Omental fat pad (tissue), 4 donors: Measurements from ENCODE around the gene CEP162. TPM values are rescaled to one million over a fixed set of nuclear protein-coding genes. Genes with fewer than 3 reads are reported as not detected.

ENCODE experiments used
- ATAC-seq: fragments of 150-250 bp; one replicate; pipeline ENCODE4 v1.9.1; 2016; ENCODE audit warnings: mild to moderate bottlenecking, moderate library complexity; ENCODE audit not compliant: low FRiP score
- DNase-seq: peaks from one replicate; pipeline ENCODE4 v3.0.0-alpha.2; 2019; ENCODE audit warnings: low spot score
- CTCF ChIP-seq, 3 donors: fragments of 450-650 bp; IDR thresholded peaks; one replicate each; pipeline ENCODE4 v1.5.1; 2016 to 2017; ENCODE audit warnings: antibody characterized with exemption in 3 of 3, mild to moderate bottlenecking in 3 of 3, moderate library complexity in 2 of 3
- total RNA-seq, 4 donors: library from RNA; depleted of rRNA; stranded (reverse); fragments of >200 nt; gene quantifications; one replicate each; pipeline ENCODE4 v1.1.0, GENCODE V29; 2016

Gene CEP162
- total RNA-seq, 4 donors from 2014 or later = 5.3 to 15.8 (median 6.0) TPM

DNA sequence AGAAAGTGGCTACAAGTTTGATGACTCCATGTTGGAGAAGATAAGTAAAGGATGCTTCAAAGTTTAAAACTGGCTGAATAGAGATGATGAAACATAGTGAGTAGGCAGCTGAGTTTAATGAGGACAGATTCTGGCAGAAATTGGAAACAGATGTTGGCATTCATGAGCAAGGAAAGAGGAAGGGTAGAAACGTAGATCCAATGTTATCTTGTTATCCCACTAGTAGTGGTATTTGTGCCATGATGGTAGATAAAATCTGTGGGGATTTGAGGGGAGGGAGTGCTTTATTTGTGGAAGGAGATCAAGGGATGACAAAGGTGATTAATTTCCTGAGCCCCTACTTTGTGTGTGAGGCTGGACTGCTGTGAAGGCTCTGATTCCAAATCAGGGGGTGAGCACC, 124.4 kb downstream of the CEP162 start:
- TF ChIP-seq CTCF (IDR thresholded peaks at IDR 0.05) = no peak
- ATAC-seq = no peak
- DNase-seq = no peak

DNA sequence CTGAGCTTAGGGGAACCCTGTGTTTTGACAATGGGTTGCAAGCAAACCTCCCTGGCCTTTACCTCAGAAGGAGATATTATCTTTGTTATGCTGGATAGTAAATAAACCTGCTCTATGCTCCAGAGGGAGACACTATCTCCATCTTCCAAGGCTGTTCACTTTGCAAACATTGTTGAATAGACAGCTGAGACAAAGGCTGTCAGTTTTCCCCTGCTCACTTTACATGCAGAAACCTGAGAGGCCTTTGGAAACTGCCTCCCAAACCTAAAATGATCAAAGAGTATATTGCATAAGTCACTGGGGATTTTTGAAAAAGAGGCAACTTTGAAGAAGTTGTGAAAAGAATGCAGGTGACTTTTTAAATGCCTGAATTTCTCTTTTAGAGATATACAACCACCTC, 132.3 kb downstream of the CEP162 start:
- TF ChIP-seq CTCF (IDR thresholded peaks at IDR 0.05) = no peak

GRCh38 chr6:84093441-84094435, 133.7 kb downstream of the CEP162 start:
- DNase-seq (no peak), ATAC-seq (no peak)
- no peak for TF ChIP-seq CTCF (IDR thresholded peaks at IDR 0.05)

More for the DNA sequence above, 132.3 kb downstream of the CEP162 start:
- no peak for DNase-seq
- ATAC-seq = no peak

DNA sequence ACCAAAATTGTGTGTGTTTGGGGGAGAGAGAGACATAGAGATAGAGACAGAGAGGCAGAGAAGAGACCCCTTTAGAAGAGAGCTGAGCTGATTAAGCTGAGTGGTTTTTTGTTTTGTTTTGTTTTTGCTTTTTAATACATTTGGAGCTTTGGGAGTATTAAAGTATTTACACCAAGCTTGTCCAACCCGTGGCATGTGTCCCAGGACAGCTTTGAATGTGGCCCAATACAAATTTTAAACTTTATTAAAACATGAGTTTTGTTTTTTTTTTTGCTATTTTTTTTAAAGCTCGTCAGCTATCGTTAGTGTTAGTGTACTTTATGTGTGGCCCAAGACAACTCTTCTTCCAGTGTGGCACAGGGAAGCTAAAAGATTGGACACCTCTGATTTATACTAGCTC, 137.9 kb downstream of the CEP162 start:
- DNase-seq = no peak
- no peak for ATAC-seq

GRCh38 chr6:84089081-84089480, 138.4 kb downstream of the CEP162 start:
- ATAC-seq (no peak), DNase-seq (no peak)
- TF ChIP-seq CTCF (IDR thresholded peaks at IDR 0.05) = no peak

More for the DNA sequence above, 137.9 kb downstream of the CEP162 start:
- TF ChIP-seq CTCF (IDR thresholded peaks at IDR 0.05) = no peak

DNA sequence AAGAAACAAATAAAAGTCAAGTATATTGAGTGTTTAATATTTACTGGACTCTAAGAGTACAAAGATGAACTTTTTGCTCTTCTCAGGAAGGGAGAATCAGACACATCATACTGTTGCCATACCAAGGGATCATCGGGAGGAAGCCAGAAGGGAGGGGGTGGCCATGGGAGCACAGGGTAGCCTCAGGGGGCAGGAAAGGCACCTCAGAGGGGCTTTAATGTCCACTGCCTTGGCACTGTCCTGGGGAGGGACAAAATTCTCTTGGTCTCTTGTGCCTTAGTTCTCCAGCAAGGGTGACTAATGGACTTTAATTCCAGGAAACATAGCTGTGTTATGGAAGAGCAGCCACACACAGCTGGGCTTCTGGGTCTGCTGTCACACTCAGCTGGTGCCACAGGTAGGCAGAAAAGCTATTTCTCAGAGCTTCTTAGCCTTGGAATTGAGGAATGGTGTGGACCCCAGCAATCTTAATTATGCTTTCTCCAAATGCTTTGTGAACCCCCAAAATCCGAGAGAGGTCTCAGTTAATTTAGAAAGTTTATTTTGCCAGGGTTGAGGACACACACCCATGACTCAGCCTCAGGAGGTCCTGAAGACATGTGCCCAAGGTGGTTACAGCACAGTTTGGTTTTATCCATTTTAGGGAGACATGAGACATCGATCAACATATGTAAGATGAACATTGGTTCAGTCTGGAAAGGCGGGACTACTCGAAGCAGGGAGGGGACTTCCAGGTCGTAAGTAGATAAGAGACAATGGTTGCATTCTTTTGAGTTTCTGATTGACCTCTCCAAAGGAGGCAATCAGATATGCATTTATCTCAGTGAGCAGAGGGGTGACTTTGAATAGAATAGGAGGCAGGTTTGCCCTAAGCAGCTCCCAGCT, 140.7 kb downstream of the CEP162 start:
- no peak for ATAC-seq
- no peak for DNase-seq
- TF ChIP-seq CTCF (IDR thresholded peaks at IDR 0.05) = no peak
